NOMO-1 (cell line): Measurements from ENCODE around the gene CCDC196.
"Not testable (repeated sequence)": the region's sequence is repeated elsewhere in the genome, so short reads cannot be mapped to it uniquely, and the experiment has no call there.

Experiments
- DNase-seq, 2 experiments: peaks; one replicate each; lab custom pipeline; 2025; ENCODE audit not compliant: unreplicated experiment in 2 of 2; lab: John Stamatoyannopoulos, UW

Gene CCDC196

GRCh38 chr14:66545751-66546150 lies 59.6 kb downstream of the CCDC196 start:
- DNase-seq = not testable (repeated sequence)
